Activated CD4-positive, alpha-beta T cell treated with anti-CD3 and anti-CD28 coated beads for 36 hours (primary cell): ENCODE measurements around the gene ALK. TPM values are rescaled to one million over a fixed set of nuclear protein-coding genes. Genes with fewer than 3 reads are reported as not detected.
"Not testable (repeated sequence)": the region's sequence is repeated elsewhere in the genome, so short reads cannot be mapped to it uniquely, and the experiment has no call there.

Experiments used
- ATAC-seq: fragments of 200-7000 bp; cut with Tn5 transposase; one replicate; pipeline ENCODE4 v1.10.0; 2021; ENCODE audit warnings: mild to moderate bottlenecking, moderate library complexity
- CTCF ChIA-PET: fragments of 350-600 bp; sonication (Branson Sonifier 250); formaldehyde crosslinking; loops from one replicate; lab custom pipeline; 2021; ENCODE audit warnings: antibody characterized with exemption; lab: Charles Lee
- POLR2A ChIA-PET: fragments of 350-600 bp; sonication (Branson Sonifier 250); formaldehyde crosslinking; loops from one replicate; lab custom pipeline; 2021; ENCODE audit warnings: antibody characterized with exemption, inconsistent platforms; lab: Charles Lee
- DNase-seq: peaks from one replicate; pipeline ENCODE4 v3.0.0-alpha.2; 2020
- H3K27ac Mint-ChIP-seq: one replicate; pipeline ENCODE4 v1.8.0; 2021; ENCODE audit warnings: mixed read lengths
- H3K27me3 Mint-ChIP-seq: one replicate; pipeline ENCODE4 v1.8.0; 2021; ENCODE audit warnings: mixed read lengths
- H3K36me3 Mint-ChIP-seq: one replicate; pipeline ENCODE4 v1.8.0; 2021; ENCODE audit warnings: low read depth, mixed read lengths
- H3K4me1 Mint-ChIP-seq: one replicate; pipeline ENCODE4 v1.8.0; 2021; ENCODE audit warnings: mixed read lengths
- H3K4me3 Mint-ChIP-seq: one replicate; pipeline ENCODE4 v1.8.0; 2021; ENCODE audit warnings: mild to moderate bottlenecking, moderate library complexity, mixed read lengths
- H3K9me3 Mint-ChIP-seq: one replicate; pipeline ENCODE4 v1.8.0; 2021; ENCODE audit warnings: low read depth, mixed read lengths
- intact Hi-C, 2 experiments: fragments of 100-400 bp; cut with DNase I in 1 of 2; cut with micrococcal nuclease in 1 of 2; formaldehyde crosslinking; loops; one replicate each; pipeline versions ENCODE4 v1.14.2 to v1.15.1; 2022 to 2024; cut with DNase I, micrococcal nuclease
- total RNA-seq, 2 experiments: library from RNA; stranded (reverse); gene quantifications; one replicate each; pipeline ENCODE4 v1.2.3, GENCODE V29; 2021

ALK gene
- total RNA-seq, 2 experiments from 2014 or later, result not detected

GRCh38 chr2:29839306-29839705 lies 82.1 kb downstream of the ALK start:
- ChIA-PET POLR2A (interaction anchor here (0.6 kb wide), 1 partner anchor 982 kb away, joined by 4 read pairs; no protein-coding TSS in a partner anchor), CTCF (no interaction called here)
- peaks cover 18% of the 10 kb centered on the region for H3K9me3 Mint-ChIP-seq
- H3K36me3 Mint-ChIP-seq, result no peaks in the 10 kb centered on the region
- H3K27me3 Mint-ChIP-seq, result peaks cover 6% of the 10 kb centered on the region
- H3K4me1 Mint-ChIP-seq, result no peaks in the 10 kb centered on the region
- DNase-seq, result no peak
- no peak overlapping the region for H3K27ac Mint-ChIP-seq
- H3K4me3 Mint-ChIP-seq, result no peak overlapping the region
- intact Hi-C loops, result no loop called here
- no peak for ATAC-seq

DNA sequence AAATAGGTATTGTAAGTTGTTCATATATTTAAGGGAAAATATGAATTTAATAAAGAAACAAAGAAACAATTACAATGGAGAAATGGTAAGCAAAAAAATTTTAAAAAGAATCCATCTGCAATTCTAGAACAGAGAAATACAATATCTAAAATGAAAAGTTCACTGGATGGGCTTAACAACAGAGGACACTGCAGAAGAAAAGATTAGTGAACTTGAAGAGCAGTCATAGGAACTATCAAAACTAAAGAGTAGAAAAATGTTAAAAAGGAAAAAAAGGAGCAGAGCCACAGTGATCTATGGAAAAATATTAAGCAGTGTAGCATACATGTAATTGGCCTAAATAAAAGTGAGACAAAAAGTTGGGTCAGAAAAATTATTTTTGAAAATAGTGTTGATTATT lies 83.5 kb downstream of the ALK start:
- no peak overlapping the region for H3K27ac Mint-ChIP-seq
- no peaks in the 10 kb centered on the region for H3K36me3 Mint-ChIP-seq
- DNase-seq (no peak), ATAC-seq (no peak)
- H3K4me3 Mint-ChIP-seq, result no peak overlapping the region
- peaks cover 8% of the 10 kb centered on the region for H3K27me3 Mint-ChIP-seq
- ChIA-PET CTCF (interaction anchor here (1.2 kb wide), 1 partner anchor 12 kb away, joined by 4 read pairs; no protein-coding TSS in a partner anchor), POLR2A (no interaction called here)
- H3K4me1 Mint-ChIP-seq, result no peaks in the 10 kb centered on the region
- peaks cover 18% of the 10 kb centered on the region for H3K9me3 Mint-ChIP-seq
- intact Hi-C loops, result no loop called here

DNA sequence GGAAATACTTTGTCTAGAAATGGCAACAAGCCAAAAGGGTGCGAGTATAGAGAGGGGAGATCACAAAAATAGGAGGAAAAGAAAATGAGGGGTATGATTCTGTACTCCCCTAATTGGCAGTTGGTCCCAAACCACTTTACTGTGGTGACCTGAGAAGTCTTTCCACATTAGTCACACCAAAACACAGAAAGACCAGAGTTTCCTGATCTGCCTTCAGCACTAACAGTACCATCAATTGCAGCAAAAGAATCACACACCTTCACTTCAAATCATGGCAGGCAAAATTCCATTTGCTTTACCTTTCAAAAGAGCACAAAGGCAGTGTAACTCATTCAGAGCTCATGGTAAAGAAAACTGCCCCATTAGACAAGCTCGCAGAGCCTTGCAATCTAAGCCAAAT lies 86.8 kb downstream of the ALK start:
- DNase-seq (no peak), ATAC-seq (no peak)
- no peak overlapping the region for H3K4me3 Mint-ChIP-seq
- intact Hi-C loops, result no loop called here
- ChIA-PET CTCF (no interaction called here), POLR2A (no interaction called here)
- H3K9me3 Mint-ChIP-seq, result peaks cover 18% of the 10 kb centered on the region
- H3K27me3 Mint-ChIP-seq, result peaks cover 14% of the 10 kb centered on the region
- H3K27ac Mint-ChIP-seq, result no peak overlapping the region
- no peaks in the 10 kb centered on the region for H3K36me3 Mint-ChIP-seq
- H3K4me1 Mint-ChIP-seq, result no peaks in the 10 kb centered on the region

DNA sequence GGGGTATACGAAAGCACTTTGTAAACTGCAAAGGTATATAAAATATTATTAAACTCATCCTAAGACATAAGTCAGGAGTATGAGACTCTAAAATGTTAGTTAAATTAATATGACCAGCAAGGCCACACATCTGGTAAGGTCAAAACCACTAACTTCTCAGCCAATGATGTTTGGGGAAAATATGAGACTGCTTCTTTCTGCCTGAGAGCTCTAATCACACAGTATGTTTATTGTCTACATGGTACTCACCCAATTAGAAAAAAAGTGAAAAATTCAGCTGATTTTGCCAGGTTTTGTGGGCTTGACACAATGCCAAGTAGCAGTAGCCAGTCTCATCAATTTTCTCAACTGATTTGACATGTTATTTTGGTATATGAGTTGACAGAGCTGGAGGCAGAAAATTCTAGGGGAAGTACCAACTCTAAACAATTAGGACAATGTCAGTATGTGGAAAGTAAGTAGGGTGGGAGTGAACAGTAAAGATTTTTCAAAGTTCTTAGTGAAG lies 87.3 kb downstream of the ALK start:
- Mint-ChIP-seq H3K4me1 (no peaks in the 10 kb centered on the region), H3K36me3 (no peaks in the 10 kb centered on the region), H3K27me3 (peaks cover 16% of the 10 kb centered on the region), H3K27ac (no peak overlapping the region), H3K9me3 (peaks cover 18% of the 10 kb centered on the region), H3K4me3 (no peak overlapping the region)
- ChIA-PET CTCF (interaction anchor here (1.0 kb wide), 1 partner anchor 17 kb away, joined by 3 read pairs; no protein-coding TSS in a partner anchor), POLR2A (no interaction called here)
- no peak for ATAC-seq
- intact Hi-C loops, result no loop called here
- DNase-seq, result no peak

- H3K4me3 Mint-ChIP-seq, result no peak overlapping the region
These were observed 89.8 kb downstream of the ALK start for GRCh38 chr2:29831560-29831959.

GRCh38 chr2:29829841-29830240 lies 91.5 kb downstream of the ALK start:
- ChIA-PET CTCF (no interaction called here), POLR2A (no interaction called here)
- no peaks in the 10 kb centered on the region for H3K4me1 Mint-ChIP-seq
- H3K9me3 Mint-ChIP-seq, result no peaks in the 10 kb centered on the region
- H3K27me3 Mint-ChIP-seq, result peaks cover 32% of the 10 kb centered on the region
- no peaks in the 10 kb centered on the region for H3K36me3 Mint-ChIP-seq
- H3K4me3 Mint-ChIP-seq, result no peak overlapping the region
- DNase-seq, result no peak
- intact Hi-C loops, result no loop called here
- no peak overlapping the region for H3K27ac Mint-ChIP-seq
- no peak for ATAC-seq

More at GRCh38 chr2:29831560-29831959, 89.8 kb downstream of the ALK start:
- Mint-ChIP-seq H3K4me1 (no peaks in the 10 kb centered on the region), H3K9me3 (peaks cover 8% of the 10 kb centered on the region), H3K36me3 (no peaks in the 10 kb centered on the region), H3K27ac (no peak overlapping the region), H3K27me3 (peaks cover 20% of the 10 kb centered on the region)
- CTCF ChIA-PET, result no interaction called here
- POLR2A ChIA-PET, result no interaction called here
- DNase-seq, result no peak
- no peak for ATAC-seq
- intact Hi-C loops, result no loop called here

- H3K36me3 Mint-ChIP-seq, H3K4me1 Mint-ChIP-seq, H3K27ac Mint-ChIP-seq, H3K9me3 Mint-ChIP-seq, POLR2A ChIA-PET, intact Hi-C loops, ATAC-seq, CTCF ChIA-PET, H3K4me3 Mint-ChIP-seq, DNase-seq: not testable (repeated sequence)
- H3K27me3 Mint-ChIP-seq, result peaks cover 20% of the 10 kb centered on the region
These were observed 97.2 kb downstream of the ALK start for GRCh38 chr2:29824145-29824544.

DNA sequence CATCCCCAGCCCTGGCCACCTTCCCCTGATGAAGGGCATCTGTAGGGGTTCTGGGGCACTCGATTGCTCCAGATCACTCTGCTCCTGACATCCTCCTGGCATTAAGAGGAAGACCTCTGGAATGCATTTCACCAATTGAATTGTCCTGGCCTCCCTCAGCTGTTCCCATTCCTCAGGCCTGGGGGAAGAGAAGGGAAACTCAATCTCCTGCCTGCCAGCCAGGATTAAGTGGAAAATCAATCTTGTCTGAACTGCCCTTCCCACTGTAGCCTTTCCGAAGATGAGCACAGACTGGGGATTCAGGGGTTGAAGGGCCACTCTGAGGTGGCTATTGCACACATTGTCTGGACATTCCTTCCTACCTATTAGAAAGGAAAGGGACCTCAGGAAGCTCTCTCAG lies 99.8 kb downstream of the ALK start:
- Mint-ChIP-seq H3K4me1 (no peaks in the 10 kb centered on the region), H3K9me3 (no peaks in the 10 kb centered on the region), H3K36me3 (no peaks in the 10 kb centered on the region), H3K27me3 (peaks cover 17% of the 10 kb centered on the region), H3K27ac (no peak overlapping the region), H3K4me3 (no peak overlapping the region)
- no peak for DNase-seq
- ChIA-PET CTCF (interaction anchor here (0.6 kb wide), 1 partner anchor 27 kb away, joined by 3 read pairs; no protein-coding TSS in a partner anchor), POLR2A (no interaction called here)
- intact Hi-C loops, result no loop called here
- ATAC-seq, result no peak

- no peaks in the 10 kb centered on the region for H3K36me3 Mint-ChIP-seq
- H3K4me3 Mint-ChIP-seq, result no peak overlapping the region
- POLR2A ChIA-PET, result interaction anchor here (0.7 kb wide), 1 partner anchor 510 kb away, joined by 3 read pairs; no protein-coding TSS in a partner anchor
- CTCF ChIA-PET, result interaction anchor here (1.5 kb wide), 1 partner anchor 23 kb away, joined by 3 read pairs; no protein-coding TSS in a partner anchor
- H3K27ac Mint-ChIP-seq, result no peak overlapping the region
- H3K27me3 Mint-ChIP-seq, result peaks cover 2% of the 10 kb centered on the region
- no peaks in the 10 kb centered on the region for H3K9me3 Mint-ChIP-seq
- no peaks in the 10 kb centered on the region for H3K4me1 Mint-ChIP-seq
- DNase-seq, result no peak
- ATAC-seq, result no peak
- intact Hi-C loops, result no loop called here
These were observed 101.8 kb downstream of the ALK start for GRCh38 chr2:29819570-29819969.

- no peaks in the 10 kb centered on the region for H3K9me3 Mint-ChIP-seq
- H3K36me3 Mint-ChIP-seq, result no peaks in the 10 kb centered on the region
- peaks cover 5% of the 10 kb centered on the region for H3K27me3 Mint-ChIP-seq
- CTCF ChIA-PET, result no interaction called here
- intact Hi-C loops, result no loop called here
- H3K27ac Mint-ChIP-seq, result no peak overlapping the region
- ATAC-seq, result no peak
- no peak for DNase-seq
- H3K4me1 Mint-ChIP-seq, result no peaks in the 10 kb centered on the region
- no peak overlapping the region for H3K4me3 Mint-ChIP-seq
- POLR2A ChIA-PET, result no interaction called here
These were observed 103.3 kb downstream of the ALK start for GRCh38 chr2:29817801-29818680.

GRCh38 chr2:29817299-29817698 lies 104.1 kb downstream of the ALK start:
- DNase-seq, result no peak

GRCh38 chr2:29816651-29817050 lies 104.7 kb downstream of the ALK start:
- no peak overlapping the region for H3K4me3 Mint-ChIP-seq
- ChIA-PET CTCF (interaction anchor here (1.0 kb wide), 1 partner anchor 17 kb away, joined by 3 read pairs; no protein-coding TSS in a partner anchor), POLR2A (no interaction called here)
- no peak overlapping the region for H3K27ac Mint-ChIP-seq
- ATAC-seq, result no peak
- H3K9me3 Mint-ChIP-seq, result no peaks in the 10 kb centered on the region
- H3K4me1 Mint-ChIP-seq, result no peaks in the 10 kb centered on the region
- DNase-seq, result no peak
- H3K36me3 Mint-ChIP-seq, result no peaks in the 10 kb centered on the region
- intact Hi-C loops, result no loop called here
- peaks cover 5% of the 10 kb centered on the region for H3K27me3 Mint-ChIP-seq

More at GRCh38 chr2:29817299-29817698, 104.1 kb downstream of the ALK start:
- peaks cover 5% of the 10 kb centered on the region for H3K27me3 Mint-ChIP-seq
- no peak for ATAC-seq
- no peaks in the 10 kb centered on the region for H3K4me1 Mint-ChIP-seq
- no peaks in the 10 kb centered on the region for H3K36me3 Mint-ChIP-seq
- H3K27ac Mint-ChIP-seq, result no peak overlapping the region
- H3K4me3 Mint-ChIP-seq, result no peak overlapping the region
- POLR2A ChIA-PET, result no interaction called here
- intact Hi-C loops, result no loop called here
- H3K9me3 Mint-ChIP-seq, result no peaks in the 10 kb centered on the region
- CTCF ChIA-PET, result interaction anchor here (1.0 kb wide), 1 partner anchor 16 kb away, joined by 3 read pairs; no protein-coding TSS in a partner anchor
